22Rv1 (cell line): ENCODE results near the gene CAMKMT.

ENCODE experiments used
- H3K27ac ChIP-seq: fragments of 450-650 bp; 2 replicates; pipeline ENCODE4 v1.5.1; 2017
- ZFX ChIP-seq: fragments of 450-650 bp; IDR thresholded peaks from 2 replicates; pipeline ENCODE4 v1.6.1; 2017; ENCODE audit warnings: antibody characterized with exemption, borderline replicate concordance
- TF ChIP-seq, protein P1 (sequence below): fragments of 450-650 bp; IDR thresholded peaks from 2 replicates; pipeline ENCODE4 v1.5.1; 2017; ENCODE audit warnings: mild to moderate bottlenecking

CAMKMT gene

DNA sequence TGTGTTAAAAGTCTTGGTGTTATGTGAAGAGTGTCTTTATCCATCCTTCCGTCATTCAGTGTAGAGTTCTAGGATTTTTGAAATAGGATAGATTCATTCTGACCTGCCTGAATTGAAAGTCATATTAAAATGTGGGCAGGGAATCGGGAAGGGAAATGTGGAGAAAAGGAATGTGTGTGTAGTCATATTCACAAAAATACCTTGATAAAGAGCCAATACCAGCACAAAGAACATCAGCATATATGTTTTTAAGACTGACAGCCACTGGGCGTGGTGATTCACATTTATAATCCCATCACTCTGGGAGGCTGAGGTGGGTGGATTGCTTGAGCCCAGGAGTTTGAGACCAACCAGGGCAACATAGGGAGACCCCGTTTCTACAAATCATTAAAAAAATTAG, 188.1 kb downstream of the CAMKMT start:
- TF ChIP-seq, protein P1, sequence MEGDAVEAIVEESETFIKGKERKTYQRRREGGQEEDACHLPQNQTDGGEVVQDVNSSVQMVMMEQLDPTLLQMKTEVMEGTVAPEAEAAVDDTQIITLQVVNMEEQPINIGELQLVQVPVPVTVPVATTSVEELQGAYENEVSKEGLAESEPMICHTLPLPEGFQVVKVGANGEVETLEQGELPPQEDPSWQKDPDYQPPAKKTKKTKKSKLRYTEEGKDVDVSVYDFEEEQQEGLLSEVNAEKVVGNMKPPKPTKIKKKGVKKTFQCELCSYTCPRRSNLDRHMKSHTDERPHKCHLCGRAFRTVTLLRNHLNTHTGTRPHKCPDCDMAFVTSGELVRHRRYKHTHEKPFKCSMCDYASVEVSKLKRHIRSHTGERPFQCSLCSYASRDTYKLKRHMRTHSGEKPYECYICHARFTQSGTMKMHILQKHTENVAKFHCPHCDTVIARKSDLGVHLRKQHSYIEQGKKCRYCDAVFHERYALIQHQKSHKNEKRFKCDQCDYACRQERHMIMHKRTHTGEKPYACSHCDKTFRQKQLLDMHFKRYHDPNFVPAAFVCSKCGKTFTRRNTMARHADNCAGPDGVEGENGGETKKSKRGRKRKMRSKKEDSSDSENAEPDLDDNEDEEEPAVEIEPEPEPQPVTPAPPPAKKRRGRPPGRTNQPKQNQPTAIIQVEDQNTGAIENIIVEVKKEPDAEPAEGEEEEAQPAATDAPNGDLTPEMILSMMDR, result no peak
- no peak for TF ChIP-seq ZFX
- H3K27ac ChIP-seq, result no peak overlapping the region

DNA sequence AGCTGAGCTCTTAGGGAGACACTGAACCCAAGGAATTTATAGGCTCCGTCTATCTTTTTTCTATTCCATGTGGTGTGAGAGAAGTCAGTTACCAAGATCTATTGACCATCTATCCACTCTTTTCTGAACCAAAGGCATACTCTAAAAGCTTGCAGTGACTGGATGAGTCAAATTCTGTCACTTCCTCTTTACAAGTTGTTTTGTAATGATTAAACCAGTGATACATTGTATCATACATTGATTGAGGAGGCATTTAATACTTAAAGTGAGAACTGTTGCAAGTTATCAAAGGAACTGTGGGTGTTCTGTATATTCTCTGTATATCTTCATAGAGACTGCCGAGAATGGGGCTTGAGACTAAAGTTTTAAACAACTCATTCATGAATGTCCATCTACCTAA, 188.8 kb downstream of the CAMKMT start:
- no peak overlapping the region for H3K27ac ChIP-seq
- no peak for TF ChIP-seq ZFX
- TF ChIP-seq, protein P1, result no peak

DNA sequence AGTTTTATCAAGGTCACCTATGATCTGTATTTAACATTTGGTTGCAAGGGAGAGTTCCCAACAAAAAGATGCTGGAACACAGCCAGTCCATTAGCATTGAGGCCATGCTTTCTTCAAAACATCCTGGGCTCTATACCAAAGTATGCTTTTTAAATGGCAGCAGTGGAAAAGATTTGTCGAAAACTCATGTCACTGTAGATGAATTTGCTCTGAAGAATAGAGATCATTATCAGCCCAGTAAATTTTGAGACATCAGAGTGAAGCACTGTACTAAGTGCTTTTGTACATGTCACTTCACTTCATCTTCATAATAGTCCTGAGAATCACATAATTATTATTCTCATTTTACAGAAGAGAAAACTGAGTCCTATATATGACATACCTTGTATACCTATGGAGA, 189.8 kb downstream of the CAMKMT start:
- TF ChIP-seq, protein P1, result no peak
- TF ChIP-seq ZFX, result no peak
- H3K27ac ChIP-seq, result no peak overlapping the region

DNA sequence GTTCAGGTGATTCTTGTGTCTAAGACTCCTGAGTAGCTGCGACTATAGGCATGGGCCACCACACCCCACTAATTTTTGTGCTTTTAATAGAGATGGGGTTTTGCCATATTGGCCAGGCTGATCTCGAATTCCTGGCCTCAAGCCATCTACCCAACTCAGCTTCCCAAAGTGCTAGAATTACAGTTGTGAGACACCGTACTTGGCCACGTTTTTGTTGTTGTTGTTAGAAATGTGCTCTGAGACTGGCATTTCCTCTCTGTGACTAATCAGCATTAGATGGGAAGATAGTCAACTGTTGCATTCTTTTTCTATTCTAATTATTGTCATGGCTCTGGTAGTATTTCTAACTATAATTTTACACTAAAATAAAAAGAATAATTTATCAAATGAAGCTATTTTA, 191.7 kb downstream of the CAMKMT start:
- TF ChIP-seq ZFX, result no peak
- TF ChIP-seq, protein P1, result no peak

DNA sequence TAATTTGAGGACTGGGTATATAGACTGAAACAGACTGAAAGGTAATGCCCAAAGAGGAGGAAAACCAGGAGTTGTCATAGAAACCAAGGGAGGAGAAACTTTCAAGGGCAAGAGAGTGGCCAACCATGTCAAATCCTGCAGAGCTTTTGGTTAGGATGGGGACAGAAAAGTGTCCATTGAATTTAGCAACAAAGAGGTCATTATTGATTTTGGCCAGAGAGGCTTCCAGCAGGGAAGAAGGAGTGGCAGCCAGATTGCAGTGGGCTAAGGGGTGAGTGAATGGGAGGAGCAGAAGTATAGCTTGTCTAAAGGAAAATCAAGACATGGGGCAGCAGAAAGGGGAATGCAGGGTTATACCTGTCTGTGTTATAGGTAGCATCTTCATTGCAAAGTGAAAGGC, 194.0 kb downstream of the CAMKMT start:
- TF ChIP-seq, protein P1, result no peak
- no peak for TF ChIP-seq ZFX
- H3K27ac ChIP-seq, result no peak overlapping the region

More for the DNA sequence above, 191.7 kb downstream of the CAMKMT start:
- H3K27ac ChIP-seq, result no peak overlapping the region

DNA sequence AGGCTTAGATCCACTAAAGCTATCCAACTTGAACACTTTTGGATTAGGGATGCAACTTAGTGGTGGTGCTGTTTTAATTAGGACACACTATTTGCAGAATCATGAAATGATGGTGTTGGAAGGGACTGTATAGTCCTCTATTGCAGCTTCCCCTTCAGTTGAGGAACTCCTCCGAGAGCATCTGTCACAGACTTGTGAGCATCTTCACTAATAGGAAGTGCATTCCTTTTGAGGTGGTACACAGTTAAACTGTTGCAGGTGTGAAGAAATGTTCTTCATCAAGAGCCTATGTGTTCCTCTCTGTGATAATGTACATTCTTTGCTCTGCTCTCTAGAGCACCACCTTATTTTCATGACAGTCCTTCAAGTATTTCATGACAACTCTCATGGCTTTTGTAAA, 197.4 kb downstream of the CAMKMT start:
- H3K27ac ChIP-seq, result no peak overlapping the region
- no peak for TF ChIP-seq ZFX
- TF ChIP-seq, protein P1, result no peak

DNA sequence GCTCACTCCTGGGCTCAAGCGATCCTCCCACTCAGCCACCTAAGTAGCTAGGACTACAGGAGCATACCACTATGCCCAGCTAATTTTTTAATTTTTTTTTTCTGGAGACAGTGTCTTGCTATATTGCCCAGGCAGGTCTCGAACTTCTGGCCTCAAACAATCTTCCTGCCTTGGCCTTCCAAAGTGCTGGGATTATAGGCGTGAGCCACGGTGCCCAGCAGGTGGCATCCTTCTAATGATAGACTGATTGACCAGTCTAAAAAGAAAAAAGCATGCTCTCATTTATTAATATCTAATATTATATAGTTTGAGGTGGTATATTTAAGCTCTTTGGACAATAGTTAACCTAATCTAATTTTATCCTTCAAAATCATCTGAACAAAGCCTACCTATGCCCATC, 198.6 kb downstream of the CAMKMT start:
- no peak overlapping the region for H3K27ac ChIP-seq
- TF ChIP-seq ZFX, result no peak
- TF ChIP-seq, protein P1, result peak; percentile 41
